Uterus (tissue), 4 donors: Measurements from ENCODE around the gene SLC22A5. TPM values are rescaled to one million over a fixed set of nuclear protein-coding genes. Genes with fewer than 3 reads are reported as not detected.

ENCODE experiments used
- DNase-seq, 2 donors: peaks; one replicate each; pipeline ENCODE4 v3.0.0-alpha.2; 2019 to 2020
- H3K27ac ChIP-seq, 2 donors: fragments of 200-600 bp; sonication (generic); 1 replicate in 1 of 2; 2 replicates in 1 of 2; pipeline ENCODE4 v1.5.1; 2016 to 2018
- H3K27me3 ChIP-seq, 2 donors: fragments of 200-600 bp; sonication (generic); one replicate each; pipeline ENCODE4 v1.5.1; 2018 to 2019; ENCODE audit warnings: control low read depth in 1 of 2
- H3K36me3 ChIP-seq, 2 donors: fragments of 200-600 bp; sonication (generic); one replicate each; pipeline ENCODE4 v1.5.1; 2019; ENCODE audit warnings: control low read depth in 1 of 2
- H3K4me1 ChIP-seq, 2 donors: fragments of 200-600 bp; sonication (generic); one replicate each; pipeline ENCODE4 v1.5.1; 2018 to 2019; ENCODE audit warnings: control low read depth in 1 of 2
- H3K4me3 ChIP-seq, 2 donors: fragments of 200-600 bp; sonication (generic); 1 replicate in 1 of 2; 2 replicates in 1 of 2; pipeline ENCODE4 v1.5.1; 2018 to 2019; ENCODE audit warnings: mild to moderate bottlenecking in 1 of 2
- H3K9me3 ChIP-seq, 2 donors: fragments of 200-600 bp; sonication (generic); one replicate each; pipeline ENCODE4 v1.5.1; 2019; ENCODE audit warnings: control low read depth in 1 of 2
- CTCF ChIP-seq, 4 experiments: fragments of 200-600 bp in 2 of 4; fragments of 450-650 bp in 2 of 4; sonication (generic) in 2 of 4; IDR thresholded peaks; one replicate each; pipeline ENCODE4 v1.5.1; 2016 to 2019; ENCODE audit warnings: antibody characterized with exemption in 4 of 4, mild to moderate bottlenecking in 2 of 4, moderate library complexity in 1 of 4
- POLR2A ChIP-seq, 2 donors: fragments of 450-650 bp; IDR thresholded peaks; one replicate each; pipeline ENCODE4 v1.6.1; 2016; ENCODE audit warnings: antibody characterized with exemption in 2 of 2, mild to moderate bottlenecking in 1 of 2, moderate library complexity in 1 of 2
- intact Hi-C: fragments of 100-400 bp; cut with DNase I; formaldehyde crosslinking; loops from one replicate; pipeline ENCODE4 v1.15.1; 2023; ENCODE audit warnings: low total_unique reads
- total RNA-seq, 4 donors: library from RNA; depleted of rRNA in 3 of 4; stranded (reverse); fragments of >200 nt in 3 of 4; gene quantifications; one replicate each; pipeline versions ENCODE4 v1.1.0 to v1.2.4, GENCODE V29; 2014 to 2023
- donor health status: DM: yes; HTN: yes; CAD: no.

Gene SLC22A5
- total RNA-seq, 4 donors from 2014 or later: 2.0 to 18.9 (median 10.0) TPM

- peak; percentile 78 to 81 for DNase-seq
- H3K27ac ChIP-seq: peak overlapping the region; percentile 91 to 92
- peaks cover 19 to 20% of the 10 kb centered on the region in 2 donors for H3K4me1 ChIP-seq
- peak; percentile 85 to 93 (median 87) for TF ChIP-seq CTCF (IDR thresholded peaks at IDR 0.05)
- TF ChIP-seq POLR2A (IDR thresholded peaks at IDR 0.05): no peak
- no peaks in the 10 kb centered on the region for H3K36me3 ChIP-seq
- intact Hi-C loops: no loop called here
- H3K9me3 ChIP-seq: no peaks in the 10 kb centered on the region
- H3K4me3 ChIP-seq: no peak overlapping the region
- H3K27me3 ChIP-seq: no peaks in the 10 kb centered on the region
Measured at GRCh38 chr5:132386644-132387286, 17.3 kb downstream of the SLC22A5 start.

- Histone ChIP-seq H3K4me3 (no peak overlapping the region), H3K27ac (peak overlapping the region; percentile 91 to 92), H3K4me1 (peaks cover 19 to 20% of the 10 kb centered on the region in 2 donors), H3K9me3 (no peaks in the 10 kb centered on the region), H3K36me3 (no peaks in the 10 kb centered on the region), H3K27me3 (no peaks in the 10 kb centered on the region)
- DNase-seq: peak; percentile 71 to 90
- TF ChIP-seq POLR2A (IDR thresholded peaks at IDR 0.05) (no peak), CTCF (IDR thresholded peaks at IDR 0.05) (no peak)
- intact Hi-C loops: loop anchor here (2.0 kb wide), 1 partner anchor 111 kb away; no protein-coding TSS in a partner anchor
Measured at GRCh38 chr5:132387640-132388117, 18.2 kb downstream of the SLC22A5 start.

- peak overlapping the region; percentile 91 to 92 for H3K27ac ChIP-seq
- no peaks in the 10 kb centered on the region for H3K9me3 ChIP-seq
- H3K4me3 ChIP-seq: no peak overlapping the region
- DNase-seq: peak; percentile 60 to 72
- H3K27me3 ChIP-seq: no peaks in the 10 kb centered on the region
- intact Hi-C loops: loop anchor here (2.0 kb wide), 1 partner anchor 110 kb away; no protein-coding TSS in a partner anchor
- no peaks in the 10 kb centered on the region for H3K36me3 ChIP-seq
- TF ChIP-seq CTCF (IDR thresholded peaks at IDR 0.05): no peak
- no peak for TF ChIP-seq POLR2A (IDR thresholded peaks at IDR 0.05)
- H3K4me1 ChIP-seq: peaks cover 19 to 20% of the 10 kb centered on the region in 2 donors
Measured at GRCh38 chr5:132388244-132389050, 18.9 kb downstream of the SLC22A5 start.

- Histone ChIP-seq H3K4me1 (peaks cover 19 to 20% of the 10 kb centered on the region in 2 donors), H3K27ac (peak overlapping the region; percentile 91 to 92), H3K4me3 (no peak overlapping the region), H3K9me3 (no peaks in the 10 kb centered on the region), H3K27me3 (no peaks in the 10 kb centered on the region), H3K36me3 (no peaks in the 10 kb centered on the region)
- intact Hi-C loops: loop anchor here (2.0 kb wide), 1 partner anchor 110 kb away; no protein-coding TSS in a partner anchor
- no peak for DNase-seq
- TF ChIP-seq CTCF (IDR thresholded peaks at IDR 0.05) (no peak), POLR2A (IDR thresholded peaks at IDR 0.05) (no peak)
Measured at GRCh38 chr5:132389051-132389331, 19.5 kb downstream of the SLC22A5 start.
